ENCODE measurements around the gene ECHDC1. TPM values are rescaled to one million over a fixed set of nuclear protein-coding genes. Genes with fewer than 3 reads are reported as not detected.
A peak's percentile ranks its signal among the peaks of the same experiment; 100 is the strongest.

Gene ECHDC1
- total and polyA plus RNA-seq, 2 of the 8 experiments (the other 6 are each of a cell fraction or from before 2014, with no cell fraction given), result 11.3 to 60.5 TPM

DNA sequence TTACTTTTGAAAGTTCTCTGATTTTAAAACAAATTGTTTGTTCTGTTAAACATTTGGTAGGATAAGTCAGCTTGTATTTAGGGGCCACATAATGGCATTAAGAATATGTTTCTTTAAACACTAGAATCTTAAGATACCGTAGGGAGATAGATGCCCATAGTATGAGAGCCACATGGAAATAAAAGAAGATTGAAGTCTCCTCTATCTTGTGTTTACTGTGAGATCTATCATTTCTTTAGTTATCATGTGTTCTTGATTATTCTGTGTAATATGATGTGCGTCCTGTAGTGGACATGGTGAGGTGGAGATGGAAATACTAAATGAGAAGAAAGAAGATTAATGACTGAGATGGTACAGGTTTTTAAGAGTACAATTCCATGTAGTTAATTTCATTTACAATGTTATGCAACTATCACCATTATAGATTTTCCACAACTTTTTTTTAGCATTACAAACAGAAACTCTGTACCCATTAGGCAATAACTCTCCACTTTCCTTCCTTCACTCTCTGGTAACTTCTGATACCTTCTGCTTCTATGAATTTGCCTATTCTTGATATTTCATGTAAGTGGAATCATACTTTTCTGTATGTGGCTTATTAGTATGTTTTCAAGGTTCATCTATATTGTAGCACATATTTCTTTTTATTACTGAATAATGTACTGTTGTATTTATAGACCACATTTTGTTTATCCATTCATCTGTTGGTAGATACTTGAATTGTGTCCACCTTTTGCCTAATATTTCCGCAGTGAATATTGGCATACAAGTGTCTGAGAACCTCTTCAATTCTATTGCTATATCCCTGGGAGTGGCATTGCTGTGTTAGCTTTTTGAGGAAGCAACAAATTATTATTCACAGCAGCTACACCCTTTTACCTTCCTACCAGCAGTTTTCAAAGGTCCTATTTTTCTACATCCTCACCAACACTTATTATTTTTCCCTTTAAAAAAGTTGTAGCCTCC is 65.2 kb downstream of the ECHDC1 start:
- 90% methylated on average over 3 of the region's 3 CpGs; no CpG with 5 or more reads in 1 of the 2 experiments for WGBS, 2 experiments (ENCODE audit: extremely low coverage in 1 of 2, insufficient coverage in 1 of 2, insufficient read length in 1 of 2, insufficient replicate concordance in 2 of 2, low coverage in 1 of 2, low lambda C conversion rate in 2 of 2, missing lambda C conversion rate in 1 of 2)
- Histone ChIP-seq H2AK5ac (ENCODE audit: low read depth, low read length) (no peak overlapping the region), H2BK5ac (ENCODE audit: low read depth, low read length) (no peak overlapping the region), H3K36me3 (ENCODE audit: control insufficient read depth in 2 of 4, insufficient read depth in 4 of 4, low read length in 3 of 4) (peaks cover 0 to 28% (median 3%) of the 10 kb centered on the region in 4 experiments; a peak in 5 of 8 replicates), H2AFZ (ENCODE audit: low read length) (no peak overlapping the region), H3K4me1 (replicated peaks in 1 of 4; ENCODE audit: control insufficient read depth in 3 of 4, insufficient read depth in 4 of 4, low read length in 3 of 4) (no peaks in the 10 kb centered on the region), H4K20me1 (replicated peaks in 1 of 2; ENCODE audit: control insufficient read depth in 1 of 2, insufficient read depth in 2 of 2, low read length in 2 of 2) (peaks cover 6 to 13% of the 10 kb centered on the region in 2 experiments), H3K18ac (ENCODE audit: extremely low read depth, low read length) (no peak overlapping the region), H3K9ac (replicated peaks in 1 of 4; ENCODE audit: extremely low read depth in 1 of 4, low read depth in 3 of 4, low read length in 3 of 4) (no peak overlapping the region), H3K4ac (replicated peaks; ENCODE audit: insufficient read length, low read depth, low read length) (no peak overlapping the region), H3K27ac (ENCODE audit: low read depth, low read length) (no peak overlapping the region), H3K23ac (ENCODE audit: insufficient read length) (no peak overlapping the region), H3K4me3 (ENCODE audit: extremely low read depth in 1 of 4, insufficient read depth in 2 of 4, low read depth in 3 of 4, low read length in 4 of 4) (no peak overlapping the region), H2BK15ac (ENCODE audit: low read length) (no peak overlapping the region), H3K56ac (replicated peaks; ENCODE audit: insufficient read length, low read depth, low read length) (peak overlapping the region; percentile 39), H4K91ac (replicated peaks; ENCODE audit: insufficient read length, low read length) (no peak overlapping the region), H2BK12ac (ENCODE audit: low read depth, low read length) (no peak overlapping the region), H3K14ac (ENCODE audit: insufficient read length) (no peak overlapping the region), H3K27me3 (replicated peaks in 1 of 4; ENCODE audit: control insufficient read depth in 3 of 4, extremely low read depth in 1 of 4, insufficient read depth in 3 of 4, low read length in 3 of 4) (no peaks in the 10 kb centered on the region), H2BK20ac (ENCODE audit: low read length) (no peak overlapping the region), H4K8ac (ENCODE audit: extremely low read depth, insufficient read depth, low read length) (no peak overlapping the region), H3K79me2 (ENCODE audit: control insufficient read depth in 1 of 2, insufficient read depth in 2 of 2, low read length in 2 of 2) (peaks cover 0 to 69% of the 10 kb centered on the region in 2 experiments; a peak in 3 of 4 replicates), H3K9me3 (ENCODE audit: insufficient read depth in 2 of 2, low read depth in 1 of 2, low read length in 1 of 2) (no peaks in the 10 kb centered on the region), H3K23me2 (ENCODE audit: low read depth, low read length) (no peaks in the 10 kb centered on the region), H2BK120ac (replicated peaks; ENCODE audit: low read depth, low read length) (no peak overlapping the region), H3K4me2 (ENCODE audit: insufficient read depth in 1 of 2, low read depth in 2 of 2, low read length in 2 of 2) (no peak overlapping the region), H4K5ac (ENCODE audit: insufficient read length, low read depth, low read length) (no peak overlapping the region), H3K79me1 (ENCODE audit: low read depth, low read length) (peaks cover 7% of the 10 kb centered on the region)
- TF ChIP-seq ASH2L (IDR thresholded peaks at IDR 0.05; ENCODE audit: low read length) (no peak), RAD21 (IDR thresholded peaks at IDR 0.05 in 1 of 2, conservative IDR thresholded peaks at IDR 0.05 in 1 of 2; ENCODE audit: low read depth in 2 of 2, low read length in 2 of 2) (no peak), JUN (IDR thresholded peaks at IDR 0.05; ENCODE audit: low read depth, low read length) (no peak)
- FAIRE-seq (no peak), DNase-seq (ENCODE audit: low read depth in 1 of 2, low spot score in 2 of 2) (no peak)
- ChIA-PET POLR2A (ENCODE audit: partially characterized antibody) (interaction anchor here (1.1 to 4.1 kb wide), 2 partner anchors 11 to 12 kb away, joined by 3 to 16 read pairs; partner anchors contain the start of gene RNF146), CTCF (ENCODE audit: partially characterized antibody) (interaction anchor here (0.6 to 0.8 kb wide), 2 partner anchors 18 to 26 kb away, joined by 3 read pairs; no protein-coding TSS in a partner anchor)
